GM21447 (cell line): ENCODE data around the gene SLC9A7.

ENCODE experiments used
- ATAC-seq: cut with Tn5 transposase; IDR thresholded peaks from one replicate; pipeline ENCODE4 v1.9.1; 2021; ENCODE audit not compliant: unreplicated experiment

SLC9A7 gene

DNA sequence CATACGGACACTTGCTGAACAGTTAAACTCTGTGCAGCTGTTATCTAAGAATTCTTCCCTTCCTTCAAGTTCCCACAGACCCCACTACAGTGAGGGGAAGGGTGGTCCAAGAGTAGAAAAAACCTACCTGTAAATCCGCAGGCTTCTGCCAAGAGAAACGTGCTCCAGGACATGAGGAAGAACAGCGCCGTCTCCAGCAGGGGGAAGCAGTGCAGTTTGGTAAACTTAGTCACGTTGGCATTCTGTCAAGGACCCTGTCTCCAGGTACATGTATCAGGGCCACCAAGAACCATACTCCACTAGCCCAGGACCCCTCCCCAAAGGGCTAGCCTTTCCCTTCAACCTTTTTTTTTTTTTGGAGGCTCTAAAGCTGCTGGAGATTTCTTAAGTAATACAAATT lies 105.4 kb downstream of the SLC9A7 start:
- no peak for ATAC-seq

DNA sequence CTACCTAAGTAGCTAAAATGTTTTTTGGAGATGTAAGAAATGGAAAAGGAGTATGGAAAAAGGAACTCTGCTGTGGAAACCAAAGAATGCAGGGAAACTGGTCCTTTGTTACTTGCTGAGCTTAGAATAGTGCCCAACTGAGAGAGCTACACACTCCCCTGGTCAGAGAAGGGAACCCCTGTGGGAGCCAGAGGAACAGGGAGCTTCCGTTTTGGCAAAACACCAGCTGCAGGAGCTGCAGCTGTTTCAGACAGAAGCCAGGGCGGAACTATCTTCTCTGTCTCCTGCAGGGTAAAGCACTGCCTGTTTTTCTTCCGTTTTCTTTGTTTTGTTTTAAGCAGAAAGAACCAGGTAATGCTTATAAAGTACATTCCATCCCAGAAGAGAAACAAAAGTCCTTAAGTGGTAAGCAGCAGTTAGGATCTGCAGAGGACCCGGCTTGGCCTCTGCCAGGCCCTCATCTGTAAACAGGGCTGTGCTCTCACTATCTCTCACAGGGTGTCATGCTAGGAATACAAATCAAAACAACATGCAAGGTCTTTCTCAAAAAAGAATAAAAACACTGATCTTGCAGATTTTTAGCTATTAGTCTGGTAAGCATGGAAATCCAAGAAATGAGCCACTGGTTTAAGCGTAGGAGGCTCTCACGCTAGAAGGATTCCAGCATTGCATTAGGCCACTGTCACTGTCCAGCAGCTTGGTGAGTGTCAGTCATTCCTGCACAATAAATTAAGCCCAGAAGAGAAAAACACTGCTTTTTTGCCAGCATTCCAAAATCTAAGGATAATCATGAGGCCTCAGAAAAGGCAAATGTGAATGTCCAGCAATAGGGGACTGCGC lies 109.3 kb downstream of the SLC9A7 start:
- no peak for ATAC-seq

DNA sequence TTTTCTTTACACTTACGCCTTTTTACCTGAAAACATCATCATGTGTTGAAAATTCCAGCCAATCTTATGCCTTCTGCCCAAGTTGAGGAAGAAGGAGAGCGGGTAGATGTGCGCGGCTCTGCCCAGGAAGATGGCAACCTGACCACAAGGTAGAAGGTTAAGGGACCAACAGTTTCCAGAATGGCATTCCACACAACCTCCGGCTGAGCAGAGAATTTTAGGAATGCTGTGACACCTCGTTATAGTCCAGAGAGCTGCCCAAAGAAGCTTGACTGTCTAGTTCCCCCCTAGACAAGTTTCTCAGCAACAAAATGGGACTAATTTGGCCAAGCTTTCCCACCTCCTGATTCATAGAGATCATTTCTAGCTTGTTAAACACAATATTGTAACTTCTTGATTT lies 110.3 kb downstream of the SLC9A7 start:
- no peak for ATAC-seq

DNA sequence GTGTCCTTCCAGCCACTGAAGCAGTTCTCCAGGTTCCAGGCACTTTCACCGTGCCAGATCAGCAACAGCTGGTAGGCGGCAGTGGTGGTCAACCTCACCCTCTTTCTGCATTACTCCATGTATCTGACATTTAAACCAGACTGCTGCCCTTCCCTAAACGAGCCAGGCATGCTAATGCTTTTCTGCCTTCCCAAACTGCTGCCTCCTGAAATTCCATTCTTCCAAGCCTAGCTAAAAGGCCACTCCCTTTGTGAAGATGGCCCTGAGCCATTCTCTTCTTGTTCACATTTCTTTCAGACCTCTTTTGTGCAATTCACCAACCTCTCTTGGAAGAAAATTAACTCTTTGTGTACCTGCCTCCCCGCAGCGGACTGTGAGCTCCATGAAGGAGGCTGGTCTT lies 111.7 kb downstream of the SLC9A7 start:
- ATAC-seq, result no peak

DNA sequence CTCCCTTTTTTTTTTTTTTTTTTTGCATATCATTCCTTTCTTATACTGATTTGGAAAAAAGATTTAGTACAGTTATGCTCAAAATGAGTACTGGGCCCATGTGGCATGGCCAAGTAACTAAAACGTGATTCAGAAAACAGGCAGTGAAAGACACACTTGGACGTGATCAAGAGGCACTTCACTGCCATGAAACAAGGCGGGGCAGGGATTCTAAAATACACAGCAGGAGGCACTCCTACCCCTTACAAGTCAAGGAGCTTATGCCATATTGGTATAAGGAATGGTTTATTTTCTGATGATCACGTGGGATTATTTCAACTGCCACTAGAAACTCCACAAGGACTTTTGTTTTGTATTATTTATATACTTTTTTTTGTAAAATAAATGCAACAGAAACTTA lies 113.3 kb downstream of the SLC9A7 start:
- no peak for ATAC-seq

DNA sequence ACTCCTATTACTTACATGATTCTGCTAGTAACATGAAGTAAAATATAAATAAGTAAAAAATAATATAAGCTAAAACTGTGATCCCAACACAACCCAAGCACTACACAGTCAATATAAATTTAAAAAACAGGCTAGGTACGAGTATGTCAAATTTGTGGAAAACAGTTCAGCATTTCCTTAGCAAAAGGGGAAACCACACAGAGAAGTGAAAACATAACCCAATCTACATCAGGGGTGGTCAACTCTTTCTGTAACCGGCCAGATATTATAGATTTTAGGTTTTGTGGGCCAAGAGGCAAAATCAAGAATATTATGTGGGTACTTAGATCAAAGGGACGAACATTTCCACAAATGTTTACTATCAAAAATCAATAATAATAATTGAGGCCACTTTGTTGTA lies 115.3 kb downstream of the SLC9A7 start:
- ATAC-seq, result no peak

DNA sequence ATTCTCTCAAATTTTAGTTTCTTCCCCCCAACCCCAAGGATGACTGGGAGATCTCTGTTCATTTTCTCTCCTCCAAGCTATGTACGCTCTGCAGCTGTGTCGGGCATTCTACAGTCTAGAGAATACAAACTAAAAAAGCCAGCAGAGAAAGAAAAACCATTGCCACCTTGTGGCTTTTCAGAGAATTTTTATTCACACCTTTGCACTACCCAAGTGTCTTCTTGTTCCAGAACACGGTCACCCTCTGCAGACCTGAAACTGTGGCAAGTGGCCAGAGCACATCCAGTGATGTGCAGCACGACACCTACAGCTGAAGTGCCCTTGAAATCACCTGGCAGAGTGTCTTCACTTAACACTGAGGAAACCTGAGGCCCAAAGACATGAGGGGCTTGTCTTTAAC lies 116.8 kb downstream of the SLC9A7 start:
- ATAC-seq, result no peak

DNA sequence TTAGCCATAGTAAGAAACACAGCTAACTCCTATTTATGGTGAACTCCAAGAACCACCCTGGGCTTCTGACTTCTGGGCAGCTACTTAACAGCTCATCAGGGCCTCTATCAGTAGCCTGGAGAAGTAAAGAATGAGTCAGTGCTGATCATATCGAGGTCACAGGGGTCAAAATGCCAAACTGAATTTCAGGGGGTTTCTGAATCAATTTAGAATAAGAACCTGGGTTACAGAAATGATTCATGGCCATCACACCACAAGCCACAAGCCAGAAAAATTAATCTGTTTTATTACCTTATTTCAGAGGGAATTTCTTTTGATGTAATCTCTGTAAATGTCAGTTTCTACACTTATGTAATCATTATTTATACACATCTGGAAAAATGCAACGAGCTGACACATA lies 121.0 kb downstream of the SLC9A7 start:
- ATAC-seq, result peak; percentile 52

DNA sequence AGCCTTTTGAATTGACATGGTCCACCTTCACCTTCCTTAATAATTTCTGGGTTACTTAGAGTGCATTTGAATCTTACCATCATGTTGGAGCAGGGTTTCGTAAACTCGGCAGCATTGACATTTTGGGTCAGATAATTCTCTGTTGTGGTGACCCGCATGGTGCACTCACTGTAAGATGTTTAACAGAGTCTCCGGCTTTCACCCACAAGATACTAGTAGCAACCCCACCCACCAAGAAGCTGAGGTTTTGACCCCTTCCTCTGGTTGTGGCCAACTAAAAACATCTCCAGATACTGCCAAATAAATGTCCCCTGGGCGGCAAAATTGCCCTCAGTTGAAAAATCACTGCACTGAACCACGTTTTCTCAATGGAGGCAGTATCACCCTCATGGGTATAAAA lies 122.7 kb downstream of the SLC9A7 start:
- ATAC-seq, result no peak

DNA sequence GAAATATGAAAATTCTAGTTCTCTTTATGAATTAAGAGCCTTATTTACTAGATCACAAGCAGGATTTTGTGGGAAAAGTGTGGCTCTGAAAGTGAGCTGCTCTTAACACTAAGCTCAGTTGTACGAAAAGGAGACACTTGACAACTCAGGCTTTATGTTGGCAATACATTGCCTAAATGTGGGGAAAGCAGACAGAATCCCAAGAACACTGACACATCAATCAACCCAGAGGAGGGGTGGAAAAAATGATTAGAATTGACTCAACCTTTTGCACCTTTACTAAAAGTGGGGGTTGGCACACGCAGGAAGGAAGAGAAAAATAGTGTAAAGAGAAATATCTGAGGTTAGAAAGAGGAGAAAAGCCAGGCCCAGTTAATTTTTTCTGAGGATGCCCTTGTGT lies 123.7 kb downstream of the SLC9A7 start:
- ATAC-seq, result no peak

DNA sequence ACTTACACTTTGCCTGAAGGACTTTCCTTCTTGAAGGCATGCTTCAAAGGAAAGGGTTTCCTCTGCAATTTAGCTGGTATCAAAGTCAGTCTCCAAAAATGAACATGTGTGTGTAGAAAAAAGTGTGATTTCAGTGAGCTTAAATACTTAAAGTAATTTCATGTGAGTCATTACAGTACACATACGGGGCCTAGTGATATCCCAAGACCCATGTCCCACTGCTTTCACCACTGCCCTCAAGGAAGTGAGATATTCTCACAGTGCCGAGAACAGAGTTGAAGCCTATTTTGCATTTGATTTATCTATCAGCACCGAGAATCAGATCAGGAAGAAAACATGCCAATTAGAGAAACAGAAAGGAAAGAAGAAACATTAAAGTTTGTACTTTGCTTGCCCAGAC lies 124.3 kb downstream of the SLC9A7 start:
- no peak for ATAC-seq

DNA sequence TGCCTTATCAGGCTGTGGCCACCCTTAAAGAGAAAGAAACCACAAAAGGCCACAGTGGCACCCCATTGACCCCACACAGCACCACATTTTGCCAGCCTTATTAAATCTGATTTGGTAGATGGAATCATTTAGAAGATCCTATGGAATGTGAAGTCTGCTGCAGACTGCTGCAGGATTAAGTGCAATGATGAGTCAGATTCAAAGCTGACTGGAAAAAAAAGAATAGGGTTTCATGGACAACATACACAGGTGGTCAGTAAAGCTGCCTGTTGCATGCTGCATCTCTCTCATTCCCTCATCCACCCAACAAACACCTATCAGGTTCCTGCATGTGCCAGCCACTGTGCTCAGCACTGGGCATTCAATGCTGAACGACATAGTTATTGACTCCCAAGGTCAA lies 128.8 kb downstream of the SLC9A7 start:
- no peak for ATAC-seq

DNA sequence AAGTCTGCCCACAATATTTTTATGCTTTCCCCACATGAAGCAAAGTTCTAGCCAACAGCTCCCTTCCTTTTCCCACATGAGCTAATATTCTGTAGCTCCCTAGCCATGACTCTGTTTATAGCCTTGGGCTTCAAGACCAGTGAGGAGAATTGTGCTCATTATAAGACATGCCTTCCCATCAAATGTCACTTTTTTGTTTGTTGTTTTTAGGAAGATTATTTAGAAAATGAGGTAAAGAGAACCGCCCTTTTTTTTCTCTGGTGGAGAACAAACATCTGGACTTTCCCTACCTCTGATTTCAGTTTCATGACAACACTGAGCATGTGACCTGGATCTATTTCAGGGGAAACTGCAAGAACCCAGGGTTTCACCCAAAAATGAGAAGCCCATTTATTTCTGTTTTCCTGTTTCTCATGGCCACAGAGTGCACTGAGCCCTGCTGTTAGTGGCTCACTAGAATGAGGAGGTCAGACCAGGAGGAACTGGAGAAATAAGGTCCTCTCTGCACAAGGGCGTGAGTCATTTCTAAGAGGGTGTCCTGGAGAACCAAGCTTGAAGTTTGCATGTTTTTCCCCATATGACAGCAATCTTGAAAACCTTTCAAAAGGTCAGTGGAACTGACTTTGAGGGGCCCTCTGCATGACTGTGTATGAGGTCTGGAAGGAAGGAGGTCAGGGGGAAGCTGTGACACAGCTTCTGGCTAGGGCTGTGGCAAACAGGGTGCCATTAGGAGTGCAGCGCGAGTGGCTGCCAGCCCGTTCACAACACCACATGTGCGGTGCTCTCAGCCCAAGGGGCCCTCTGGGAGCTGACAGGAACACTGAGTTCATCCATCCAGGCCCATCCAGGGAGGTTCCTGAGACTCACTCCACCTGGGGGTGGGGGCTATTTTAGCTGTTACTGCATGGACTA lies 130.2 kb downstream of the SLC9A7 start:
- peak; percentile 90 for ATAC-seq

DNA sequence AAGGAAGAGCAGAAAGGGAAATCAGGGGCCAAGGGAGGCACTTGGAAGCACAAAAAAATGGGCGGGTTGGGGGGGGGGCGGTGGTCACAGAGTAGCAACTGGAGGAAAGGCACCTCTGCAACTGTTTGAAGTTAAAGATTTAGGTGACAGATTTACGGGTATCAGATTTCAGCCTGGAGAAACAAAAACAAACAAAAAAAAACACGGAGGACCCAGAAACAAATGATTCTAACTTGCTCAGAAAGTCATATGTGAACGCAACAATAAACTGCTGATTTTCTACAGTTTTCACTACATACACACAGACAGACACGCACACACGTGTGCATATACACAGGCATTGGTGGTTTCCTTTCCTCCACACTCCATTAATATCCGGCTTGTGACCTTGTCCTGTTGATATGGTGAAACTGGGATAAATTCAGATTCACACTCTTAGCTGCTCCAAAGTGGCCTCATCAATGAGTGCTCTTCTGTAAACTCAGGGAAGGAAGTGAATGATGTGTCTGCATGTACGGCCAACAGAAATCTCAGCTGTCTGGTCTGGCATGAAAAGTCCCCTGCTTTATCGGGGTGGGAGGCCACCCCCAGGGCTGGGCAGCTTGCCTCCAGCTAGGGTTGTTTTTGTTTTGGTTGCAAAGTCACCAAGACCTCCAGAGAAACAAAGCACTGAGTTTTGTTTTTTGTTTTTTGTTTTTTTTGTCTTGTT lies 131.1 kb downstream of the SLC9A7 start:
- ATAC-seq, result peak; percentile 12

DNA sequence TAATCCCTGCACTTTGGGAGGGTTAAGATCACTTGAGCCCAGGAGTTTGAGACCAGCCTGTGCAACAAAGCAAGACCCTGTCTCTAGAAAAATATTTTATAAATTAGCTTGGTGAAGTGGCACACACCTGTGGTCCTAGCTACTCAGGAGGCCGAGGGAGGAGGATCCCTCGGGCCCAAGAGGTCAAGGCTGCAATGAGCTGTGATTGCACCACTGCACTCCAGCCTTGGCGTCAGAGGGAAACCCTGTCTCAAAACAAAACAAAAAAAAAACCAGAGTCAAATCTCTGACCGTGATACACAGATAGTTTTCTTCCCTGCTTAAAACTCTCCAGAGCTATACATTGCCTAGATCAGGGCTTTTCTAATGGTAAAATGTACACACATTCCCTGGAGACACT lies 131.9 kb downstream of the SLC9A7 start:
- no peak for ATAC-seq

DNA sequence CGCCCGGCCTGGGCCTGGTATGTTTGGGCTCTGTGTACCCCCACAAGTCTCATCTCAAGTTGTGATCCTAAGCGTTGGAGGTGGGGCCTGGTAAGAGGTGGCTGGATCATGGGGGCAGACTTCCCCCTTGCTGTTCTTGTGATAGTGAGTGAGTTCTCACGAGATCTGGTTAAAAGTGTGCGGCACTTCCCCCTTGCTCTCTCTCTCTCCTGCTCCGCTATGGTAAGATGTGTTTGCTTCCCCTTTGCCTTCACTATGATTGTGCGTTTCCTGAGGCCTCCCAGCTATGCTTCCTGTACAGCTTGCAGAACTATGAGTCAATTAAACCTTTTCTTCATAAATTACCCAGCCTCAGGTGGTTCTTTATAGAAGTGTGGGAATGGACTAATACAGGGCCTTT lies 132.4 kb downstream of the SLC9A7 start:
- ATAC-seq, result no peak

DNA sequence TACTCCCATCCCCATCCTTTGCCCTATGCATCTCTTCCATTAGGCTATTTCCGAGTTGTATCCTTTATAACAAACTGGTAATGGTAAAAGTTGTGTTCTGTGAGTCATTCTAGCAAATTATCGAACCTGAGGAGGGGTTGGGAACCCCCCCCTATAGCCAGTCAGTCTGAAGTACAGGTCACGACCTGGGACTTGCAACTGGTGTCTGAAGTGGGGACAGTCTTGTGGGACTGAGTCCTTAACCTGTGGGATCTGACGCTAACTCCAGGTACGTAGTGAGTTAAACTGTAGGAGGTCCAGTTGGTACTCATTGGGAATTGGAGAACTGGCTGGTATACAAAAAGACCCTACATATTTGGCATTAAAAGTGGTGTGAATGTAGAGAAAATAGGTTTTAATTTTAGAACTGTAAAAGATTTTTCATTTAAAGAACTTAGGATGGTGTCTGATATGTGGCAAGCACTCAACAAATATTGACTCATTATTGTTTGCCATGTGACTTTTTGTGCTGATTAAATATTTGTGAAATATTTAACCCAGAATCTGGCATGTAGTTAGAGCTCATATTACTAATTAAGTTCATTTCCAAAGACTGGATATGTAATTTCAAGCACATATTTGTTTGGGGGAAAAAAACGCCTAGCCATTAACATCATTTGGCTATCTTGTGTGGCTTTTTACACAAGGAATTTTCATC lies 134.7 kb downstream of the SLC9A7 start:
- no peak for ATAC-seq

DNA sequence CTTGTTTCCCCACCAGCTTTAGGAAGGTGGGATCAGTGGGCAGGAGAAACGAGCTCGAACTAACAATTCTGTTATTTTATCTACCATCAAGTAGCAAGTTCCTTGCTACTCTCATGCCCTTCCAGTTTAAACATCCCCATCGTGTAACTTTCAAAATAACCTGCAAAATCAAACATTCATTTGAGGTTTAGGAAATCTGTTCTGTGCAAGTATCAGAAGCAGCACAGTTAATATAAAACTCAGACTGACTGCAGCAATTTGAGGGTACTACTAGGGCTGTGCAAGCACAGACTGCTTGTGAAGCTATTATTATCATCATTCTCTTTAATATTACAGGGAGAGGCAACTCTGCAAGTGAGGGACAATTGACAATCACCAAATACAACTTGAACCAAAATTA lies 137.3 kb downstream of the SLC9A7 start:
- ATAC-seq, result no peak

DNA sequence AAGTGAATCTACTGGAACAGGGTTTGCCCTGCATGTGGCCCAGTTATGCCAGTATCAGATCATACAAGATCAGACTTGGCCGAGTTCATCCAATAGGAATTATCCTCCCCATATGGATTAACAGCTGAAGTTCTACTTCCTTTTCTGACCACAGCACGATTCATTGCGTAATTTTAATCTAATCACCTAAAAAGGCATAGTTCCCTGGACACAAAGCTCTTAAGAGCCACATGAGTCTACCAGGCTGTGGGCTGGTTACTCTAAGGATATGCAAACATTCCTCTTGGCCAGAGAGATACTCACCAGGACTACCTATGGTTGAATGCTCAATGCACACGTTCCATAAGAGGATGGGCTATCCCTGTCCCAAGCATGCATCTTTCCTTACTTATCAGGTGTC lies 138.4 kb downstream of the SLC9A7 start:
- ATAC-seq, result no peak

DNA sequence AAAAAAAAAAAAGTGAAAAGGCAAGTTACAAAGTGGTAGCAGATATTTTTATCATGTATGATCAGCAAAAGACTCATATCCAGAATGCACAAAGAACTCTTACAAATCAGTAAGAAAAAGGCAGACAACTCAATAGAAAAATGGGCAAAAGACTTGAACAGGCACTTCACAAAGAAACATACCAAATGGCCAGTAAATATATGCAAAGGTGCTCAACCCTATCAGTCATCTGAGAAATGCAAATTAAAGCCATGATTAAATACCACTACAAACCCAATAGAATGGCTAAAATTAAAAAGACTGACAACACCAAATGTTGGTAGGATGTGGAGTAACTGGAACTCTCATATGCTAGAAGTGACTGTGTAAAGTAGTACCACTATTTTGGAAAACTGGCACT lies 140.0 kb downstream of the SLC9A7 start:
- ATAC-seq, result no peak

DNA sequence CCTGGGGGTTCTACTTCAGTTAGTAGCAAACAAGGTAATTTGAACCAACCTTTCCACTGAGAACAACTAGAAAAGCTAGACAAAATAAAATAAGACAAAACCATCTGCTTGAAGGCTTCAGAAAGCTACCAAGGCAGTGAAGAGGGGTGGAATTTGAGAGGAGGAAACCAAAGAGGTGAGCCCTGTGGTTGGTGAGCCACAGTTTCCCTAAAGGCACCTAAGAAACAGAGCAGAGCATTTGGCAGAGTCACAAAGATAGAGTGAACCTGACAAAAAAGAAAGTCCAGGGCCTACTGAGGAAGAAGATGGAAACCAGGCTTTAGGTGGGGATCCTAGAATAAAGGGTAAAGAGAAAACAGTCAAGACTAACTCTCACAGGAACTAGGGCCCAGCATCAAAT lies 141.0 kb downstream of the SLC9A7 start:
- no peak for ATAC-seq
